ENCODE results near the gene GIGYF1.

DNA sequence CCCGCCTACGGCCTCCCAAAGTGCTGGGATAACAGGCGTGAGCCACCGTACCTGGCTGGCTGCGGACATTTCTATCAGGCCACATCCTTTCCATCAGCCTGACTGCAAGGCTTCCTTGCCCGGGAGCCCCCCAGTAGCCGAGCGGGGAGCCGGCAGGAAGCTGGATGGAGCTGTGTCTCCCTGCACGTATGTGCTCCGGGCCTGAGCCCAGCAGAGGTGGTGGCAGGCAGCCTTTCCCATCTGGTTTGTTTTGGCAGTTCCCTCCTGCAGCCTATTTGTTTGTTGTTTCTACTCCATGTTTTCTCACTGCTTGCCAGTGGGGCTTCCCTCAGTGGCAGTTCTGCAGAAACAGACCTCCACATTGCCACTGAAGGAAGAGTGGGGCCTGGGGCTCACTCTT lies 17.3 kb upstream of the GIGYF1 start:
- TF ChIP-seq, protein P1, sequence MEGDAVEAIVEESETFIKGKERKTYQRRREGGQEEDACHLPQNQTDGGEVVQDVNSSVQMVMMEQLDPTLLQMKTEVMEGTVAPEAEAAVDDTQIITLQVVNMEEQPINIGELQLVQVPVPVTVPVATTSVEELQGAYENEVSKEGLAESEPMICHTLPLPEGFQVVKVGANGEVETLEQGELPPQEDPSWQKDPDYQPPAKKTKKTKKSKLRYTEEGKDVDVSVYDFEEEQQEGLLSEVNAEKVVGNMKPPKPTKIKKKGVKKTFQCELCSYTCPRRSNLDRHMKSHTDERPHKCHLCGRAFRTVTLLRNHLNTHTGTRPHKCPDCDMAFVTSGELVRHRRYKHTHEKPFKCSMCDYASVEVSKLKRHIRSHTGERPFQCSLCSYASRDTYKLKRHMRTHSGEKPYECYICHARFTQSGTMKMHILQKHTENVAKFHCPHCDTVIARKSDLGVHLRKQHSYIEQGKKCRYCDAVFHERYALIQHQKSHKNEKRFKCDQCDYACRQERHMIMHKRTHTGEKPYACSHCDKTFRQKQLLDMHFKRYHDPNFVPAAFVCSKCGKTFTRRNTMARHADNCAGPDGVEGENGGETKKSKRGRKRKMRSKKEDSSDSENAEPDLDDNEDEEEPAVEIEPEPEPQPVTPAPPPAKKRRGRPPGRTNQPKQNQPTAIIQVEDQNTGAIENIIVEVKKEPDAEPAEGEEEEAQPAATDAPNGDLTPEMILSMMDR (IDR thresholded peaks at IDR 0.05; ENCODE audit: low read depth, low read length) = no peak
- no peak for TF ChIP-seq MAX (IDR thresholded peaks at IDR 0.05; ENCODE audit: low read depth, low read length)
- no peak for TF ChIP-seq POLR2A (IDR thresholded peaks at IDR 0.05; ENCODE audit: extremely low read depth, insufficient read length)
- TF ChIP-seq MYC (IDR thresholded peaks at IDR 0.05; ENCODE audit: low read depth, low read length) = no peak
